OCI-LY7 (cell line): Measurements from ENCODE around the gene JAK1. TPM values are rescaled to one million over a fixed set of nuclear protein-coding genes. Genes with fewer than 3 reads are reported as not detected.

Source experiments
- BruUV-seq: library from RNA; stranded (reverse); fragments of 400-500 nt; replicated peaks from 2 replicates; lab custom pipeline; 2021; lab: Mats Ljungman, UMichigan
- CTCF ChIA-PET: fragments of 300-600 bp; sonication (Branson Sonifier 250); formaldehyde crosslinking; loops from one replicate; lab custom pipeline; 2022; ENCODE audit warnings: antibody characterized with exemption; ENCODE audit not compliant: unreplicated experiment; lab: Charles Lee
- POLR2A ChIA-PET: fragments of 300-600 bp; sonication (Branson Sonifier 250); formaldehyde crosslinking; loops from one replicate; lab custom pipeline; 2022; ENCODE audit warnings: antibody characterized with exemption; lab: Charles Lee
- DNase-seq: peaks from one replicate; pipeline ENCODE4 v3.0.0-alpha.2; 2015; ENCODE audit warnings: low spot score
- H2AFZ ChIP-seq: fragments of 200-600 bp; sonication (generic), shearing (Covaris generic); 2 replicates; pipeline ENCODE4 v1.6.1; 2014; ENCODE audit warnings: mild to moderate bottlenecking, antibody characterized with exemption, low read length, moderate library complexity
- H3K27ac ChIP-seq: fragments of 200-600 bp; sonication (generic); 2 replicates; pipeline ENCODE4 v1.5.1; 2014; ENCODE audit warnings: mixed run types, low read depth, mild to moderate bottlenecking, moderate library complexity, low read length, inconsistent platforms; ENCODE audit not compliant: poor library complexity, severe bottlenecking
- H3K36me3 ChIP-seq: fragments of 200-600 bp; sonication (generic); 2 replicates; pipeline ENCODE4 v1.6.1; 2014; ENCODE audit warnings: mild to moderate bottlenecking, antibody characterized with exemption, low read length, moderate library complexity, mixed read lengths; ENCODE audit not compliant: insufficient read depth
- H3K4me1 ChIP-seq: fragments of 200-600 bp; sonication (generic); 2 replicates; pipeline ENCODE4 v1.5.1; 2014; ENCODE audit warnings: mild to moderate bottlenecking, low read length; ENCODE audit not compliant: insufficient read depth, poor library complexity, severe bottlenecking
- H3K4me2 ChIP-seq: fragments of 200-600 bp; sonication (generic); 2 replicates; pipeline ENCODE4 v1.6.1; 2014; ENCODE audit warnings: mild to moderate bottlenecking, low read length
- H3K4me3 ChIP-seq: fragments of 200-600 bp; sonication (generic); 2 replicates; pipeline ENCODE4 v1.5.1; 2014; ENCODE audit warnings: mild to moderate bottlenecking, low read depth, low read length; ENCODE audit not compliant: poor library complexity, severe bottlenecking
- H3K79me2 ChIP-seq: fragments of 200-600 bp; sonication (generic); 2 replicates; pipeline ENCODE4 v1.6.1; 2016; ENCODE audit warnings: low read depth, mild to moderate bottlenecking, low read length, moderate library complexity, mixed read lengths; ENCODE audit not compliant: insufficient read depth
- H3K9me2 ChIP-seq: fragments of 200-600 bp; sonication (generic); 2 replicates; pipeline ENCODE4 v1.6.1; 2016; ENCODE audit warnings: mild to moderate bottlenecking, low read length, mixed read lengths; ENCODE audit not compliant: insufficient read depth
- H3K9me3 ChIP-seq: fragments of 200-600 bp; sonication (generic); 2 replicates; pipeline ENCODE4 v1.6.1; 2014; ENCODE audit warnings: mild to moderate bottlenecking, mixed run types, low read length, mixed read lengths
- H4K20me1 ChIP-seq: fragments of 200-600 bp; sonication (generic); 2 replicates; pipeline ENCODE4 v1.6.1; 2014; ENCODE audit warnings: mild to moderate bottlenecking, antibody characterized with exemption, low read length, moderate library complexity, mixed read lengths; ENCODE audit not compliant: insufficient read depth
- EZH2phosphoT487 ChIP-seq: fragments of 200-600 bp; sonication (generic); IDR thresholded peaks from 2 replicates; pipeline ENCODE4 v1.6.1; 2018; ENCODE audit warnings: low read depth, borderline replicate concordance, mild to moderate bottlenecking, mixed run types, antibody characterized with exemption, low read length, moderate library complexity, mixed read lengths
- intact Hi-C: fragments of 100-400 bp; cut with micrococcal nuclease; formaldehyde crosslinking; loops from one replicate; pipeline ENCODE4 v1.10.0; 2022; ENCODE audit not compliant: unreplicated experiment
- total RNA-seq, 2 experiments: library from RNA; depleted of rRNA in 1 of 2; stranded (reverse); fragments of >200 nt in 1 of 2; shearing (Covaris generic) in 1 of 2; gene quantifications; 2 replicates each; pipeline ENCODE4 v1.2.3, GENCODE V29; 2014 to 2022
- TF ChIP-seq, protein P1 (sequence below): fragments of 200-600 bp; sonication (generic); conservative IDR thresholded peaks from 2 replicates; pipeline ENCODE4 v1.5.1; 2014; ENCODE audit warnings: mild to moderate bottlenecking, antibody characterized with exemption, low read length, moderate library complexity, mixed read lengths

The JAK1 gene
- total RNA-seq, 2 experiments from 2014 or later, result 72.6 to 86.8 TPM

DNA sequence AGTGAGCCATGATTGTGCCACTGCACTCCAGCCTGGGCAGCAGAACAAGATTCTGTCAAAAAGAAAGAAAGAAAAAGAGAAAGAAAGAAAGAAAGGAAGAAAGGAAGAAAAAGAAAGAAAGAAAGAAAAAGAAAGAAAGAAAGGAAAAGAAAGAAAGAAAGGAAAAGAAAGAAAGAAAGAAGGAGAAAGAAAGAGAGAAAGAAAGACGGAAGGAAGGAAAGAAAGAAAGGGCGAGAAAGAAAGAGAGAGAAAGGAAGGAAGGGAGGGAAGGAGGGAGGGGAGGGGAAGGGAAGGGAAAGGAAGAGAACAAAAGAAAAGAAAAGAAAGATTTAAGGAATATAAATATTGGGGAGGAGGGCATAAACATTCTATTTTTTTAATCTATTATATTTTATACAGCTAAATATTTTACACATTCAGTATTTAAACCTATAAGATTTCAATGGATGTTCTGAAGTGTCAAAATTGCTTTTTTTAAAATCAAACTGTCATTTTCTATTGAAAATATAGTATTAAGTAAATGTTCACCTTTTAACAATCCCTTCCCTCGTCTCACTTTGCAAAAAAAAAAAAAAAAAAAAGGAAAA is 6.8 kb upstream of the JAK1 start:
- POLR2A ChIA-PET, result interaction anchor here (0.5 to 1.2 kb wide), 6 partner anchors 9 to 935 kb away, joined by 3 to 5 read pairs (median 4); no protein-coding TSS in a partner anchor
- Histone ChIP-seq H2AFZ (no peak overlapping the region), H3K4me1 (peaks cover 1% of the 10 kb centered on the region), H3K36me3 (no peaks in the 10 kb centered on the region), H3K9me2 (no peaks in the 10 kb centered on the region), H3K27ac (no peak overlapping the region), H3K4me2 (no peak overlapping the region), H3K79me2 (no peaks in the 10 kb centered on the region), H3K4me3 (no peak overlapping the region), H3K9me3 (no peaks in the 10 kb centered on the region), H4K20me1 (no peaks in the 10 kb centered on the region)
- intact Hi-C loops, result no loop called here
- BruUV-seq, result no TSS peak
- CTCF ChIA-PET, result no interaction called here
- TF ChIP-seq EZH2phosphoT487, result no peak
- TF ChIP-seq, protein P1, sequence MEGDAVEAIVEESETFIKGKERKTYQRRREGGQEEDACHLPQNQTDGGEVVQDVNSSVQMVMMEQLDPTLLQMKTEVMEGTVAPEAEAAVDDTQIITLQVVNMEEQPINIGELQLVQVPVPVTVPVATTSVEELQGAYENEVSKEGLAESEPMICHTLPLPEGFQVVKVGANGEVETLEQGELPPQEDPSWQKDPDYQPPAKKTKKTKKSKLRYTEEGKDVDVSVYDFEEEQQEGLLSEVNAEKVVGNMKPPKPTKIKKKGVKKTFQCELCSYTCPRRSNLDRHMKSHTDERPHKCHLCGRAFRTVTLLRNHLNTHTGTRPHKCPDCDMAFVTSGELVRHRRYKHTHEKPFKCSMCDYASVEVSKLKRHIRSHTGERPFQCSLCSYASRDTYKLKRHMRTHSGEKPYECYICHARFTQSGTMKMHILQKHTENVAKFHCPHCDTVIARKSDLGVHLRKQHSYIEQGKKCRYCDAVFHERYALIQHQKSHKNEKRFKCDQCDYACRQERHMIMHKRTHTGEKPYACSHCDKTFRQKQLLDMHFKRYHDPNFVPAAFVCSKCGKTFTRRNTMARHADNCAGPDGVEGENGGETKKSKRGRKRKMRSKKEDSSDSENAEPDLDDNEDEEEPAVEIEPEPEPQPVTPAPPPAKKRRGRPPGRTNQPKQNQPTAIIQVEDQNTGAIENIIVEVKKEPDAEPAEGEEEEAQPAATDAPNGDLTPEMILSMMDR, result no peak
- DNase-seq, result no peak

DNA sequence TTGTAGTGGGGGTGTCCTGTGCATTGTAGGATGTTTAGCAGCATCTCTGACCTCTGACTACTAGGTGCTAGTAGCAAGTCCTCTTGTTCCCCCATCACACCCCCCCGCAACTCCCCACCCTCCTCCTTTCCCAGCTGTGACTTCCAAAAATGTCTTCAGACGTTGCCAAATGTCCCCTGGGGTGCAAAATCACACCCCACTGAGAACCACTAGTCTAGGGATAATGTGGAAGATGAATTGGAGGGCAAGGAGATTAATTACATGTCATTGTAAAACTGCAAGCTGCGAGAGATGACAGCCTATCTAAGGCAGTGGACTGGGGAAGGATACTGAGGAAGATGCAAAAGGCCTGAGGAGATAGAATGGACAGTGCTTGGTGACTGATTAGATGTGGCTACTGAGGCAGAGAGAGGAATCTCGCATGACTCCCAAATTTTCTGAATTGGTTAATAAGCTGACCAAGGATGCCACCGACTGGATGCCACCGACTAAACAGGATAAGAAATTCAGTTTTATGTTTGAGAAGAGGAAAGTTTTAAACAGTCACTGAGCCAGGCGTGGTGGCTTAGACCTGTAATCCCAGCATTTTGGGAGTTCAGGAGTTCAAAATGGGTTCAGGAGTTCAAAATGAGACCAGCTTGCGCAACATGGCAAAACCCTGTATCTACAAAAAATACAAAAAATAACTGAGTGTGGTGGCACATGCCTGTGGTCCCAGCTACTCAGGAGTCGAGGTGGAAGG is 3.1 kb upstream of the JAK1 start:
- H3K4me3 ChIP-seq, result no peak overlapping the region
- POLR2A ChIA-PET, result interaction anchor here (0.6 to 0.7 kb wide), 6 partner anchors 9 to 192 kb away, joined by 3 to 4 read pairs (median 3); no protein-coding TSS in a partner anchor

More for the DNA sequence above, 3.1 kb upstream of the JAK1 start:
- no peak overlapping the region for H3K4me2 ChIP-seq
- CTCF ChIA-PET, result no interaction called here
- intact Hi-C loops, result loop anchor here (5.0 to 10.0 kb wide), 3 partner anchors 285 to 453 kb away; partner anchors contain the start of genes LEPR and LEPROT
- peaks cover 13% of the 10 kb centered on the region for H4K20me1 ChIP-seq
- BruUV-seq, result no TSS peak
- peaks cover 14% of the 10 kb centered on the region for H3K79me2 ChIP-seq
- DNase-seq, result no peak
- no peak overlapping the region for H3K27ac ChIP-seq
- H2AFZ ChIP-seq, result no peak overlapping the region
- no peaks in the 10 kb centered on the region for H3K36me3 ChIP-seq
- H3K9me3 ChIP-seq, result no peaks in the 10 kb centered on the region
- no peak for TF ChIP-seq EZH2phosphoT487
- TF ChIP-seq, protein P1, result no peak; the same call in 1 of the 2 replicates
- H3K4me1 ChIP-seq, result peaks cover 20% of the 10 kb centered on the region
- no peaks in the 10 kb centered on the region for H3K9me2 ChIP-seq
